ENCODE measurements around the gene IL37.
A peak's percentile ranks its signal among the peaks of the same experiment; 100 is the strongest.

Gene IL37, protein sequence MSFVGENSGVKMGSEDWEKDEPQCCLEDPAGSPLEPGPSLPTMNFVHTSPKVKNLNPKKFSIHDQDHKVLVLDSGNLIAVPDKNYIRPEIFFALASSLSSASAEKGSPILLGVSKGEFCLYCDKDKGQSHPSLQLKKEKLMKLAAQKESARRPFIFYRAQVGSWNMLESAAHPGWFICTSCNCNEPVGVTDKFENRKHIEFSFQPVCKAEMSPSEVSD

GRCh38 chr2:112910865-112911264 is at the start of gene IL37:
Gene IL37, plus strand, starts transcription at chr2:112911165. Its CDS starts 1,848 bp downstream, at chr2:112913013.
- no peak for DNase-seq (ENCODE audit: low read depth in 2 of 2)

- DNase-seq (ENCODE audit: low read depth in 2 of 2): no peak
Measured at GRCh38 chr2:112864072-112864471, 46.9 kb upstream of the IL37 start.

DNA sequence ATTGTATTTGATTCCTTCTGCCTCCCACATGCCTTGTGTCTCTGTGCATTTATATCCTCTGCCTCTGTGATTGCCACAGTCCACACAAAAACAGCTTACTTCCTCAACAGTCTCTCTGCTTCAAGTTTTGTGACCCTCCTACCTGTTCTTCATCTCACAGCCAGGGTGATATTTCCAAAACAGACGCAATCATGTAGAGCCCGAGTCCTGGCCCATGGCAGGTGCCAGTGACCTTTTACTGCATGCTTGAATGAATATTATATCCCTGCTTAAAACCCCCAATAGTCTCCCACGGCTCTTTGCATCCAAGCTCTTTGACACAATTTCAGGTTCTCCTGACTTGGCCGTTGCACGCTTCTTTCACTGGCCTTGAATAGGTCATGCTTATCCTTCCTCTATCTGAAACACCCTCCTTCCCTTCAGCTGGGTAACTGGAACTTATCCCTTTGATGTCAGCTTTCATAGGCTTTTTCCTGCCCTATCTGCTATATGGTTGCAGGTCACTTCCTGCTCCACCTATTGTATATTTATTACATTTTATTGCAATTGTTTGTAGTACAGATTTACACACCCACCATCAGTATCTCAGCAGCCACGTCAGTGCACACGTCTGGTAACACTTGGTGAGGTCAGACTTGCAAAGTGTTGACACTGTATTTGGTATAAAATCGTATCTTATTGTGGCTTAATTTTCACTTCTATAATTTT is 44.7 kb upstream of the IL37 start:
- DNase-seq (ENCODE audit: low read depth in 2 of 2): no peak

DNA sequence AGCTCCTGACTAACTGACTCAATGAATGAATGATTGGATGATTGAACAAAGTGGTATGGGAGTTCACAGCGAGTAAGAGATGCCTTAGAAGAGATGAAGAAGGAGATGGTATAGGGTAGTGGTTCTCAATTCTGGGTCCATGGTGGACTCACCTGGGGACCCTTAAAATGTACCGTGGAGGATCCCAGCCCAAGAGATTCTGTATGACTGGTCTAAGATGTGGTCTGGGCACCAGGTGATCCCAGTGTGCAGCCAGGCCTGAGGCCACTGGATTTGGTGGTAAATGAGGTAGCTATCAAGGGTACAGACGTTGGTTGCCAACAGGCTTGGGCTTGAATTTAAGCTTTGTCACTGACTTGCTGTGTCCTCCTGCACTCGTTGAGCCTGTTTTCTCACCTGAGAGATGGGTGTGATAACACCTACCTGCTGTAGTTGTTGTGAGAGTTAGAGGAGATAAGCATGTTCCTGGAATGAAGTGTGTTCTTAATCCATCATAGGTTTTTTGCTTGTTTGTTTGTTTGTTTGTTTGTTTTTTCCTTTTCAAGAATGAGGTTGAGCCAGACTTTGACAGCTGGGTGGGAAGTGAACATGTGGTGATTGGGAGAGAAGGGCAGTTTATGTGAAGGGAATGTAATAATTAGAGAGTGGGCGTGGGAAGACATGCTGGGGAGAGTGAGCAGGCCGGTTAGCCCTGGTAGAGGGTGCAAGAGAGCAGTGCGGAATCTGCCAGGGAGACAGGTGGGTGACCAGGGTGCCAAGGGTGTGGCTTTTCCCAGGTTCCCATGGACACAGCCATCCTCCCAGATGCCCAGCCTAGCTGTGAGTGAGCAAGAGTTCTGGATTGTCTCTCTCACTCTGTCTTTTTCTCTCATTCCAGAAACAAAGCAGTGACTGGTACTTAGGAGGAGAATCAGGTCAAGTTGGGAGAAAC is 43.0 kb upstream of the IL37 start:
- no peak for DNase-seq (ENCODE audit: low read depth in 2 of 2)

- DNase-seq (ENCODE audit: low read depth in 2 of 2): no peak
Measured at GRCh38 chr2:112869258-112869842, 41.6 kb upstream of the IL37 start.

GRCh38 chr2:112870841-112871835 is 39.8 kb upstream of the IL37 start:
- DNase-seq (ENCODE audit: low read depth in 2 of 2): no peak

DNA sequence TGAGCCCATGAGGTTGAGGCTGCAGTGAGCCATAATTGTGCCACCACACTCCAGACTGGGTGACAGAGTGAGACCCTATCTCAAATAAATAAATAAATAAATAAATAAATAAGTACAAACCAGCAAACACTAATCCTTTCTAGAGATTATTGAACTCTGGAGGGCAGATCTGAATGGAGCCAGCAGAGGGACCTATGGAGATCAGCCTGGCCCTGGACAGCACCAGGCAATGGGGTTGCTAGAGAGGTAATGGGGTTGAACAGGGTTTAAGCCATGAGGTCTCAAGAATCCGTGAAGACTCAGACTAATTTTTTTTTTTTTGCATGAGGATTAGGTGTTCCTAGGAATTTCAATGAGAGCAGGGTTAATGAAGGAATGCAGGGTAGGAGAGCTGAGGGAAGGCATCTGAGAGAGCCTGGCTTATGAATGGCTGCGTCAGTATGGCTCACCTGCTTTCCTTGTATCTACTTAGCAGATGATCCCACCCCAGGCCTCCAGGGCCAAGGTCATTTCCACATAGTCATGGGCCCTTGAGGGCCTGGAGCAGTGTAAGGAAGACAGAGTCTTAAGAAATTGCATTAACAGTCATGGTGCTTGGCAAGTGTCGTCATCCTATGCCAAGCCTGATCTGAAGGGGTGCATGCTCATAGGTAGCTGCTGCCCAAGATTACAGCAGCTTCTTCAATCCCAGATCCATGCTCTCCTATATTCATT is 34.6 kb upstream of the IL37 start:
- DNase-seq (ENCODE audit: low read depth in 2 of 2): no peak

DNA sequence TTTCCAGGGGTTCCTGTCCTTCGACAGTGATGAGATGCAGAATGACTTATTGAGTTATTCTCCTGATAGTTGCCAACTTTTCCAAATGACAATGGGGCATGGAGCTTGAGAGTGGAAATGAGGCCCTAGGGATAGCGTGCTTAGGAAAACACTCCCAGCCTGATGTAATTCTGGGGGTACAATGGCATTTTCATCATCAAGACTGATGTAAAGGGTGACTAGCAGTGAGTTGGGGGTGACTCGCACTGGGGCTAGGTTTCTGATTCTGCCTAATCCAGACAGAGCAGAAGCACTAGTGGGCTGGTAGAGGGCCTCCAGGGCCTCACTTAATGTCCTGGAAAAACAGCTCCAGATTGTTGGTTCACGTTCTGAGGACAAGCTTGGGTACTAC is 34.0 kb upstream of the IL37 start:
- DNase-seq (ENCODE audit: low read depth in 2 of 2): no peak

GRCh38 chr2:112877423-112877822 is 33.5 kb upstream of the IL37 start:
- DNase-seq (ENCODE audit: low read depth in 2 of 2): no peak

- no peak for DNase-seq (ENCODE audit: low read depth in 2 of 2)
Measured at GRCh38 chr2:112879491-112880041, 31.4 kb upstream of the IL37 start.

GRCh38 chr2:112880091-112880531 is 30.9 kb upstream of the IL37 start:
- no peak for DNase-seq (ENCODE audit: low read depth in 2 of 2)

- no peak for DNase-seq (ENCODE audit: low read depth in 2 of 2)
Measured at GRCh38 chr2:112880696-112881095, 30.3 kb upstream of the IL37 start.

GRCh38 chr2:112881217-112881985 is 29.6 kb upstream of the IL37 start:
- DNase-seq (ENCODE audit: low read depth in 2 of 2): peak; percentile 33 to 43

DNA sequence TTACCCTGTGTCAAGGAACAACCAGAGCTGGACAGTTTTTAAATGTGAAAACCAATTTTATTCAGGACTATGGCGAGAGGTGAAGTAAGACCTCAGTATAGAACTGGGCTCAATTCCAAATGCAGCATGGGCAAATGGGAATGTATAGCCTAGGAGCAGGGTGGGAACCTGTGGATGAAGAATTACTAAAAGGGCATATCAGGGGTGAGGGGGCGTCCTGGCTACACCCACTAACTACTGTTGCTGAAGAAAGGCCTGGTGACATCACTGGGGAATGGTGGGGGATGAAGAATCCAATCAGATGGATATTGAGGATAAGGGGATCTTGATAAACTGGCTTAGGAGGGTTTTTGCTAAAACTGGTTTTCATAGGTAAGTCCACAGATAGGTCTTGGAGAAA is 27.3 kb upstream of the IL37 start:
- no peak for DNase-seq (ENCODE audit: low read depth in 2 of 2)

- DNase-seq (ENCODE audit: low read depth in 2 of 2): peak; percentile 50
Measured at GRCh38 chr2:112884869-112885505, 26.0 kb upstream of the IL37 start.

DNA sequence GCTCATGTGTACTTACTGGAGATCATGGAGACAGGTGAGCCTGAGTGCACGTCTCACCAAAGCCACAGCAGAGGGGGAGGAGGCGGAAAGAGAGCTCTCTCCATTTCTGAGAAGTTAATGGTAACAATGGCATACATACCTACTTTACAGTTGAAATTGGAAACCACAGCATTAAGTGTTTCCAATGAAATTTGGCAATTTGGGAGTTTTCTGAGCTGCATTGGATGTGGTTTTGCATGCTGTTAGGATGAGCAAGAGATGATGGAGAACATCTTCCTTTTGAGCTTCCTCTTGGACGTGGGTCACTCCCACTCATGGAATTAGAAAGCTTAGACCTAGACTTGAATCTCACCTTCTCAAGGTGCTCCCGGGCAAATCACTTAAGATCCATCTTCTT is 25.5 kb upstream of the IL37 start:
- DNase-seq (ENCODE audit: low read depth in 2 of 2): no peak

GRCh38 chr2:112886291-112886690 is 24.7 kb upstream of the IL37 start:
- DNase-seq (ENCODE audit: low read depth in 2 of 2): no peak

DNA sequence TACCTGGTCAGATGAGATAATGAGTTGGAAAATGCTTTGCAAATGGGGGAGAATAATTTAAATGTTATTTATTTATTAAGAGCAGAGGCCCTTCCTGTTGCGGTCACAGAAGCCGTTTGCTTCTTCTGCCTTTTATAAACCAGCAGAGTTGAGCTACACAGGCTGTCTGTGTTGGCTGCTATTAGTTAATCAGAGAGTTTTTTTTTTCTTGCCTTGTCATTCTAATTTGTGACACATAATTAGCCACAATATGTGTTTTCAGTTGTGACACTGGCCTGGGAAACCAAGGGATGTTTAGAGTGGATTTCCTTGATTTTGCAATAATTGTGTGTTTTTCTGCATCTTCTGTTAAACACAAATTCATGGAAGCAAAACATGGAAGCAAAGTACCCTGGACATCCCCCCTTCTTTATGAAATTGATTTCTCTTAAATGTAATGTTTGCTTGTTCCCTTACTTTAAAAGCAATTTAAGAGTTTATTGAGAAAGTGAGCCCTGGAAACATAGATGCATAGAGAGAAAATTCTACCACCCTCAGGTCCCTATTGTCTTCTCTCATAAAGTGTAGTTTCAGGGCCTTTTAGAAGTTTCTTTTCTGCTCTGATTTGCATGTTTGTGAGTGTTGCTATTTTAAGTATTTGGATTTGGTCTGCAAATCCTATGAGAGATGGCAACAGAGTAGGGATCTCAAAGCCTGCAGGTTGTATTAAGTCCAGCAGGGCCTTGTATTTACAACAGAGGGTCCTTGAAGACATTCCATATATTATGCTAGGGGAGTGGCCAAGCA is 22.8 kb upstream of the IL37 start:
- DNase-seq (ENCODE audit: low read depth in 2 of 2): no peak

All from stimulated activated CD8-positive, alpha-beta memory T cell treated with anti-CD3 and anti-CD28 coated beads, Interleukin-15, amount 100 ng/mL, for 48 hours (primary cell).